Bone marrow (tissue), 2 donors: ENCODE results near the gene PLEKHH1.

Source experiments
- DNase-seq, 2 donors: peaks; one replicate each; lab custom pipeline; 2025; lab: John Stamatoyannopoulos, UW

Gene PLEKHH1

DNA sequence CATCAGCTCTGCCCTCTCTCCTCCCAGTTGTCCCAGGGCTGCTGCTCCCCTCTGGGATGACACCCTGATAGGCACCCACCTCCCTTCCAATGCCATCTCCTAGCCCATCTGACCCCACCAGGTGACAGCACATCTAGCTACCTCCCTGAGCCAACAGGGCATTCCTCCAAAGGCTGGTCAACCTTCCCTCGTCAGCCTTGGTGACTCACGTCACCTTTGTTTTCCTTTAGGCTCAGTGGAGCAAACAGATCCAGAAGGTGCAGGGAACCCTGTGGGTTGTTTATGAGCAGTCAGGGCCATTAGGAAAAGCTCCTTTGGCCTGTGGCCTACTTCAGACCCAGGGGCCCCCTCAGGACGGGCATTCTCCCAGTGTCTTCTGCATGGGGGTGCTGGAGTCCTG is 34.6 kb downstream of the PLEKHH1 start:
- DNase-seq: no peak

GRCh38 chr14:67569011-67569650 is 36.0 kb downstream of the PLEKHH1 start:
- no peak for DNase-seq

DNA sequence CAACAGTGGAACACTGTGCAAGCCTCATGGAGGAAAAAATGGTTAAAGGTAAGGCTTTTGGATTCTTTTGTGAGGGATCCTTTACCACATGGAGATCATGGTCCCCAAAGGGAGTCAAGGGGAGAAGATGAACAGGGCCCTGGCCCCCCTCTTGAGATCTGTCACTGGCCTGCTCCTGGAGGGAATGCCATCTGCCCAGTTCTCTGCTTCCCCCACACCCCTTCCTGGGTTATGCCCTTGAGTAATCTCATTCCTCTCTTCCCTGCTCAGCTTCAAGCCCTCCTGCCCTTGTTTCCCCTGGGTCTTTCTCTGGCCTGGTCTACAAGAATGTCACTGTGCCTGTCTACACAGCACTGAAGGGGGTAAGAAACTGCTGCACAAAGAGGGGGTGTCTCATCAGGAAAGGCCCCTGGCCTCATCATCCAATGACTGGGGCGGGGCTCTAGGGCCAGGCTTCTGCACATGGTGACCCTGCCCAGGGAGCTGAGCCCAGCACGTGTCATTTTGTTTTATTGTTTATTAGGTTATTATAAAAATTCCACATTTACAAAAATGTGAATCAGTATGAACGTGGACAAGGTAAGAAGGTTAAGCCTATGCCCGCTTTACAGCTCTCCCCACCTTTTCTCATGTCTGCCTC is 36.7 kb downstream of the PLEKHH1 start:
- DNase-seq: no peak

DNA sequence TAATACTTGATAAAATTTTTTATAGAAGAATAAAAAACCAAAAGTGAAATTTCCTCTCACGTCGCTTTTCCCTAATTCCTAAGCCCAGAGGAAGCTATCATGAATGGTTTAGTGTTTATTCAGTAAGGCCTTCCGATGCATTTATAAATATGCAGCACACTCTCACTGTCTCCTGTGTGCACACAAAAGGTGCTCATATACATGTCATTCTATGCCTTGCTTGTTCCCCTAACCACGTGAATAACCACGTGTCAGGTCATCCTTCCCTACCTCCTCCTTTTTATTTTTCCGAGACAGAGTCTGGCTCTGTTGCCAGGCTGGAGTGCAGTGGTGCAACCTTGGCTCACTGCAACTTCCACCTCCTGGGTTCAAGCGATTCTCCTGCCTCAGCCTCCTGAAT is 37.4 kb downstream of the PLEKHH1 start:
- DNase-seq: no peak

DNA sequence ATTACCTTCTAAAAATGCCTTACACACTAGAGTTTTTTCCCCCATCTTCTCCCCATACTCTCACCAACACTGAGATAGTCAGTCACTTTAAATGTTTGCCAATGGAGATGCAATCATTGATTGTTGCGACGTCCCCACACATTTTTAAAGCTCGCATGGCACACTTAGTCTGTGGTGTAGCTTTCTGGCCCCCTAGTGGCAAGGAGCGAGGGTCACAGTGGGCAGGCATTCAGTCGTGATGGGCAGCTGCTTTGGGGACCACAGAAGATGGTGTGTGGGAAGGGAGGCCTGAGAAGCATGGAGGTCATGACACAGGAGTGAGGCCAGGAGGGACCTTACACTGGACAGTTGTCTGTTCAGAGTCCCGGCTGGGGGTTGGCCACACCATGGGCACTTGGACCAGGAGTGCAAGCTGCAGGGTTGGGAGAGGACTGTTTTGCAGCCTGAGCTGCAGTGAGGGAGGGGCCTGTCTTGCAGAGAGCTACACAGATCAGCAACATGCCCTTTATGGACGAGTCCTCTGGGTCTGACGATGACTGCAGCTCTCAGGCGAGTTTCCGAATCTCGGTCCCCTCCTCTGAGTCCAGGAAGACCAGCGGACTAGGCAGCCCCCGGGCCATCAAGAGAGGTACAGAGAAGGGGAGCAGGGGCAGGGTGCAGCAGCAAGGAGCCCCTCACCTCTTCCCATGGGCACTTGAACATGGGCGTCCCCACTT is 38.3 kb downstream of the PLEKHH1 start:
- DNase-seq: peak in 1 of 2 donors; percentile 59

GRCh38 chr14:67571991-67572323 is 38.9 kb downstream of the PLEKHH1 start:
- DNase-seq: no peak

DNA sequence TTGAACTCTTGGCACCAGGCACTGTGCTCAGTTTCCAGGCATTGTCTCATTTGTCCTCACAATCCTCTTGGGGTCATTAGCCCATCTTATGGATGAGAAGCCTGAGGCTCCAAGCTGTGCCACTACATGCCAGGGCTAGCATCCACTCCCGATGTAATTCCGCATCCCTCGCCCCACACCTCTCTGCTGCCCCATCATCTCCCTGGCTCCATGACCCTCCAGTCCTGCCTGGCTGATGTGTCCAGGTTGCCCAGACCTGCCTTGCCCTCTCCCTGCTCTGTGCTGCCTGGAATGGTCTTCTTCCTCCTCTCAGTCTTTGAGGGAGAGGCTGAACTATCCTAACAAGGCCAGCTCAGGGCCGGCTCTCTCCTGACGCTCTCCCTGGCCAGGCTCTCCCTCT is 39.5 kb downstream of the PLEKHH1 start:
- DNase-seq: no peak

GRCh38 chr14:67573228-67574010 is 40.3 kb downstream of the PLEKHH1 start:
- DNase-seq: no peak

- no peak for DNase-seq
Observed at GRCh38 chr14:67574156-67574555, 41.1 kb downstream of the PLEKHH1 start.

DNA sequence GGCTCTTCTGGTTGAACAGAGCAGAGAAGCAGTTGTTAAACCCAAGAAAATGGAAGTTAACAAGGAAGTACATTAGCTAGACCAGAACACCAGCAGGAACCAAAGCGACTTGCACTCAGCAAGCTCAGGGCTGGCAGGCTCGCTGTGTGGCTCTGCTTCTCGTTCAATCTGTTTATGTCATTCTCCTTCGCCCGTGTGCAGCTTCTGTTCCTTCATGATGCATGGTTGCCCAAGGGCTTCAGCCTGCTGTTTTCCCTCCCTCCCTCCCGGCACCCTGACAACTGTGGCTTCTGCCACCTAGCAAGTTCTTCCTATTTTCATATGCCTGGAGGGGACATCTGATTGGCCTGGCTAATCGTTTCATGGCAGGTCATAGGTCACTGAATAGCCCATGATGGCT is 41.7 kb downstream of the PLEKHH1 start:
- DNase-seq: no peak

DNA sequence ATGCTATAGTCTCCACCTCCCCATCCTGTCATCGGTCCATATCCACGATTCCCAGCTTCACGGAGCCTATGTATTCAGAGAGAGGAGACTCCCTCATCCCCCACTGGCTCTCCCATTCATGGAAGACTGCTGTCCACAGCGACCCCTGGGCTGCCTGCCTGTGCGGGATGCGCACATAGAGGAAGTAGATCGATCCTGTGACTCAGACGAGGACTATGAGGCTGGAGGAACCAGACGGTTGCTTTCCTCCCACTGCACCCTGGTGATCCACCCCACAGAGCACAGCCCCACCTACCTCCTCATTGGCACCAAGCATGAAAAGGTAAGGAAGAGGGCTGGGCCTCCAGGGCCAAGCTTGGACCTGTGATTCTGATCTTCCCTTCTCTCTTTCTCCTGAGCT is 42.6 kb downstream of the PLEKHH1 start:
- no peak for DNase-seq

- DNase-seq: no peak
Observed at GRCh38 chr14:67576216-67576955, 43.3 kb downstream of the PLEKHH1 start.

DNA sequence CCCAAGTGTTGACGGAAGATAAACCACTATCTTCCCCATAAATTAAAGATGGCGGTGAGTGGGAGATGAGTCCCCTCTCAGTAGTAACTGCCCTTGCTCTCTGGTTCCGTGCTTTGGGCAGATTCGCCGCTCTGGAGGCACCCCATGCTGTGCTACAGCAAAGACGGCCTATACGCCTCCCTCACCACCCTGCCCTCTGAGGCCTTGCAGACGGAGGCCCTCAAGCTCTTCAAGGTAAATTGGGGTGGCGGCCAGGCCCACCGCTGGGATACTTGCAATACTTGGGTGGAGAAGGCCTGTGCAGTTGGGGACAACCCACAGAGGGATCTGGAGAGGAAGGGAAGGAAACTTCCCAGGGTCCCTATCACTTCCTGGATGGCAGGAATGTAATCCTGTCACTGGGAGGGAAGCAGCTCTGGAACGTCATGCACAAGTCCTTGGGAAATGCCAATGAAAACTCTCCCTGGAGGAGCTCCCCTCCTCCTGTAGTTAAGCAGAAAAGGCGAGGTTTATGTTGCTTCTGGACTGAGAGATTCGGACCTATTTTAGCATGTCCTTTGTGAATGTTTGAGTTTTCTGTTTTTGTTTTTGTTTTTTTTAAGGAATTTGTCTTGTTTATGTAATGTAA is 44.2 kb downstream of the PLEKHH1 start:
- DNase-seq: no peak

DNA sequence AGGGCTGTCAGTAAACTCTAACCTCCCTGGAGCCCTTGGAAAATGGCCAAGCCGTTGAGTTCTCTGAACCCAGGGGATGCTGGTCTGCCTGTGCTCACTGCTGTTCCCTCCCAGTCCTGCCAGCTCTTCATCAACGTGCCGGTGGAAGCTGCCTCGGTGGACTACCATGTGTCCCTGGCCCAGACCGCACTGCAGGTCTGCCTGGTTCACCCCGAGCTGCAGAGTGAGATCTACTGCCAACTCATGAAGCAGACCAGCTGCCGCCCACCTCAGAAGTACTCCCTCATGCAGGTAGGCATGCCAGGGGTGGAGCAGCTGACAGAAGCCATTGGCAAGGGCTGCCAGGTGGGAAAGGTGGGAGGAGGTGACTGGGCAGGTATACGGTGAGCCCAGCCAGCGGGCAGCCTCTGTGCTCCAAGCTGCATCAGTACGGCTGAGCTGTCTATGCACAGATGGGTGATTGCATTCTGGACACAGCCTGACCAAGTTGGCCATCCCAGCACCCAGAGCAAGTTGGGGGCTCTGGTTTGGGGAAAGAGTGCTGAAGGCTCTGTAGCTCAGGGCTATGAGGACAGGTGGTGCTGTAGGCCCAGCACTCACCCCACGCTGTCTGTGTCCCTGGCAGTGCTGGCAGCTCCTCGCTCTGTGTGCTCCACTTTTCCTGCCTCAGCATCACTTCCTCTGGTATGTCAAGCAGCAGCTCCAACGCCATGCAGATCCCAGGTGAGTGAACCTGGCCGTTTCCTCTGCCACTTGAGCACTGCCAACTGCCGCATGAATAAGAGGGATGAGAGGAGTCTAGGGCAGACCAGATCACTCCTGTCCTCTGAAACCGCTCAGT is 45.0 kb downstream of the PLEKHH1 start:
- no peak for DNase-seq

GRCh38 chr14:67579040-67579439 is 46.0 kb downstream of the PLEKHH1 start:
- DNase-seq: no peak

- no peak for DNase-seq
Observed at GRCh38 chr14:67579636-67580035, 46.5 kb downstream of the PLEKHH1 start.

- no peak for DNase-seq
Observed at GRCh38 chr14:67580336-67581171, 47.5 kb downstream of the PLEKHH1 start.

GRCh38 chr14:67581643-67582042 is 48.6 kb downstream of the PLEKHH1 start:
- DNase-seq: no peak

DNA sequence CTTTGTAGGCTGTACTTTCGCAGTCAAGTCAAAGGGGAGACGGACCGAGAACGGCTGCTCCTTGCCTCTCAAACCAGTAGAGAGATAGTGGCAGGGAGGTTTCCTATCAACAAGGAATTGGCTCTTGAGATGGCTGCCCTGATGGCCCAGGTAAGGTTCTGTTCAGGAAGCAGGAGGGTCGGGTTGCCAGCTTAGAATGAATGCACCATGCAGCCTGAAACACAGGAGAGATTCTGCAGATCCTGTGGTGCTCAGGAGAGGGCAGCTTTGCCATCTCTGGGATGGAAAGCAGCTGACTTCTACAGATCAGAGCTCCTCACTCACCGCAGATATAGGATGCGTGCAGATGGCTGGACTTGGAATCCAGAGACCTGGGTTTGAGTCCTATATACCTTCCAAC is 49.0 kb downstream of the PLEKHH1 start:
- no peak for DNase-seq
